GM19395 (cell line): ENCODE measurements around the gene ANKRD13A.
"Not testable (repeated sequence)": the region's sequence is repeated elsewhere in the genome, so short reads cannot be mapped to it uniquely, and the experiment has no call there.

Experiments used
- ATAC-seq: cut with Tn5 transposase; IDR thresholded peaks from one replicate; pipeline ENCODE4 v1.9.1; 2021; ENCODE audit warnings: mild to moderate bottlenecking, moderate library complexity; ENCODE audit not compliant: unreplicated experiment

The ANKRD13A gene

GRCh38 chr12:110074089-110074488 is 74.9 kb downstream of the ANKRD13A start:
- ATAC-seq, result no peak

- no peak for ATAC-seq
Measured at GRCh38 chr12:110075880-110076279, 76.7 kb downstream of the ANKRD13A start.

DNA sequence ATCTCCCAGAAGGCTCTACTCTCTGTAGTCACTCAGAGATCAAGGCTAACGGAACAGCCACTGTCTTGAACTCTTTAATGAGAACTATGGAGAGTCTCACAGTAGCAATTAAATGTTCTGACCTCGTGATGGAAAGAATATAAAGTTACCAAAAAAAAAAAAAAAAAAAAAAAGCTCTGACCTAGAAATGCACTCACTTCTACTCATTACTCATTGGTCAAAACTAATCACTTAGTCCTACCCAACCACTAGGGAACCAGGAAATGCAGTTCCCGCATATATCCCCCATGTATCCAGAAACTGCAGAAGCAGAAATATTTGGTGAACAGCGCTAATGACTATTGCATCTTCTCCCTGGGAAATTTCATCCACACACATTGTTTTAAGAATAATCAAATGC is 78.6 kb downstream of the ANKRD13A start:
- no peak for ATAC-seq

- ATAC-seq, result peak; percentile 88
Measured at GRCh38 chr12:110079477-110080400, 80.5 kb downstream of the ANKRD13A start.

- no peak for ATAC-seq
Measured at GRCh38 chr12:110080410-110080809, 81.2 kb downstream of the ANKRD13A start.

DNA sequence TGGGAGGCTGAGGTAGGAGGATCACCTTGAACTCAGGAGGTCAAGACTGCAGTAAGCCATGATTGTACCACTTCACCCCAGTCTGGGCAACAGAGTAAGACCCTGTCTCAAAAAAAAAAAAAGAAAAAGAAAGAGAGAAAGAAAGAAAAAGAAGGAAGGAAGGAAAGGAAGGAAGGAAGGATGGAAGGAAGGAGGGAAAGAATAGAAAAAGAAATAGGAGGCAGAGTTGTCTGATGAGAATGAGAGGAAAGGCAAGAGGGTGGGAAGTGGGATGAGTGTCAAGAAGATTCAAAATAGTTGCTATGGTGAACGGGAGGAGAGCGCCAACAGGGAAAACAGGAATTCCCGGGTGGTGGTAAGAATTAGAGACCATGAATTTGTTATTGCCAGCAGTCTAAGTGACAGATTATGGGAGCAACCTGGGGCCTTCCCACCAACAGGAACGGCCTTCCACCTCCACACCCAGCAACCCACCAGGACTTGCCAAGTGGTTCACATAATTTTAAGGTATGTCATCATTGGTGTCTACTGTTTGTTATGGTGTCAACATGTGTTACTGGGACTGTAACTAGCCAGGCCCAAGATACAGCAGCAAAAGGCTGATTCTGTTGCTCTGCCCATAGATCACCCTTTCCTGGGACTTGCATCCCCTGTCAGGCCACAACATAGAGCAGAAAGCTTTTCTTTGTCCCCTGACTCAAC is 85.2 kb downstream of the ANKRD13A start:
- ATAC-seq, result no peak

- not testable (repeated sequence) for ATAC-seq
Measured at GRCh38 chr12:110088216-110088615, 89.0 kb downstream of the ANKRD13A start.

DNA sequence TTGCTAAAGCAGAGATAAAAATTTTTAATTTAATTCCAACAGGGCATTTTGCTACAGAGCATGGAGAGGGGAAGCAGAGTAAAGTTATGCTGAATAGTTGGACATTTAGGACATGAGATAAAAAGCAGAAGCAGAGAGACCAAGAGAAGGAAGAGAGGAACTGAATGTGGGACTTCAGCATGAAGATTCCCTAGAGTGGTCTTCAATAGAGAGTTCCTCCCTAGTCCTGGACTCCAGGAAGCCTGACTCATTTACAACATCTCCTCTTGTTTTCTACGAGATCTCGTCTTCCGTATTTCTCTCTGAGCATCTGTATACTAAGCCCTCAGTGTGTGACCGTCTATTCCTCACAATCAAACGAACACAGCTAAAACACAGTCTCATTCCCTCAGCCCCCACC is 89.7 kb downstream of the ANKRD13A start:
- ATAC-seq, result no peak
